Measurements from ENCODE around the gene GAL3ST1. TPM values are rescaled to one million over a fixed set of nuclear protein-coding genes. Genes with fewer than 3 reads are reported as not detected.

The GAL3ST1 gene
- total RNA-seq, 1 experiment from 2014 or later: 2.1 TPM

DNA sequence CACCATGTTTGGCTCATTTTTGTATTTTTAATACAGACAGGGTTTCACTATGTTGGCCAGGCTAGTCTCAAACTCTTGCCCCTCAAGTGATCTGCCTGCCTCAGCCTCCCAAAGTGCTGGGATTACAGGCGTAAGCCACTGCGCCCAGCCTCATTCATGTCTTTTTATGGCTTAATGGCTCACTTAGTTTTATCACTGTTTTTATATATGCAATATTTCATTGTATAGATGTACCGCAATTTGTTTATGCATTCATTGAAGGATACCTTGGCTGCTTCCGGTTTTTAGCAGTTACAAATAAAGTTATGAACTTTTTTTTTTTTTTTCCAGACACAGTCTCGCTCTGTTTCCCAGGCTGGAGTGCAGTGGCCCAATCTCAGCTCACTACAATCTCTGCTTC, 27.0 kb upstream of the GAL3ST1 start:
- Histone ChIP-seq H3K27ac (ENCODE audit: low read depth, low read length) (no peak overlapping the region), H2AFZ (ENCODE audit: low read depth, low read length, poor library complexity, severe bottlenecking) (no peak overlapping the region), H3K36me3 (ENCODE audit: control insufficient read depth in 1 of 2, insufficient read depth in 2 of 2, low read length in 2 of 2) (no peaks in the 10 kb centered on the region), H3K9ac (ENCODE audit: low read length) (no peak overlapping the region), H3K9me3 (ENCODE audit: control insufficient read depth in 1 of 2, insufficient read depth in 1 of 2, low read depth in 1 of 2, low read length in 2 of 2) (no peaks in the 10 kb centered on the region), H3K4me2 (ENCODE audit: low read length) (no peak overlapping the region), H3K27me3 (ENCODE audit: insufficient read depth, low read length) (no peaks in the 10 kb centered on the region), H3K9me2 (ENCODE audit: insufficient read depth) (no peaks in the 10 kb centered on the region), H3K79me2 (ENCODE audit: insufficient read depth, low read length) (no peaks in the 10 kb centered on the region), H4K20me1 (ENCODE audit: insufficient read depth) (no peaks in the 10 kb centered on the region), H3K4me1 (ENCODE audit: control insufficient read depth in 1 of 2, insufficient read depth in 2 of 2, low read length in 2 of 2) (peaks cover 8 to 16% of the 10 kb centered on the region in 2 experiments), H3K4me3 (replicated peaks in 1 of 2; ENCODE audit: low read depth in 1 of 2, low read length in 2 of 2) (no peak overlapping the region)
- no peak for ATAC-seq
- RAD21 ChIA-PET (ENCODE audit: low non-redundant PET in 1 of 2, low total read pairs in 2 of 2, uncharacterized antibody in 2 of 2, unreplicated experiment in 2 of 2): no interaction called here
- DNase-seq (ENCODE audit: low read depth, low spot score): no peak
- intact Hi-C loops (cut with micrococcal nuclease): loop anchor here (10.0 kb wide), 1 partner anchor 153 kb away; no protein-coding TSS in a partner anchor
- TF ChIP-seq MAX (IDR thresholded peaks at IDR 0.05) (no peak), JUND (IDR thresholded peaks at IDR 0.05) (no peak), RAD21 (IDR thresholded peaks at IDR 0.05; ENCODE audit: low read depth) (no peak), POLR2AphosphoS5 (IDR thresholded peaks at IDR 0.05; ENCODE audit: low read depth, low read length) (no peak), CEBPB (IDR thresholded peaks at IDR 0.05; ENCODE audit: low read depth) (no peak), EZH2phosphoT487 (IDR thresholded peaks at IDR 0.05; ENCODE audit: borderline replicate concordance) (no peak), SIN3A (IDR thresholded peaks at IDR 0.05; ENCODE audit: low read depth) (no peak), ZNF274 (IDR thresholded peaks at IDR 0.05; ENCODE audit: low read depth, low read length) (no peak), SRF (IDR thresholded peaks at IDR 0.05; ENCODE audit: low read depth) (no peak), SP1 (IDR thresholded peaks at IDR 0.05; ENCODE audit: low read depth) (no peak), CBX3 (IDR thresholded peaks at IDR 0.05; ENCODE audit: low read depth) (no peak), EGR1 (IDR thresholded peaks at IDR 0.05; ENCODE audit: low read depth) (no peak), POLR2A (IDR thresholded peaks at IDR 0.05; ENCODE audit: borderline replicate concordance, extremely low read depth, insufficient read depth, insufficient read length) (no peak), FOSL1 (IDR thresholded peaks at IDR 0.05; ENCODE audit: low read depth) (no peak), YY1 (IDR thresholded peaks at IDR 0.05; ENCODE audit: extremely low read depth, insufficient replicate concordance, low read depth, low read length) (no peak), TCF7L2 (IDR thresholded peaks at IDR 0.05; ENCODE audit: borderline replicate concordance, extremely low read depth, insufficient read depth, insufficient read length) (no peak), ZFX (IDR thresholded peaks at IDR 0.05) (no peak)
- TF ChIP-seq, protein P1, sequence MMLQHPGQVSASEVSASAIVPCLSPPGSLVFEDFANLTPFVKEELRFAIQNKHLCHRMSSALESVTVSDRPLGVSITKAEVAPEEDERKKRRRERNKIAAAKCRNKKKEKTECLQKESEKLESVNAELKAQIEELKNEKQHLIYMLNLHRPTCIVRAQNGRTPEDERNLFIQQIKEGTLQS (IDR thresholded peaks at IDR 0.05): no peak
- TF ChIP-seq, protein P2, sequence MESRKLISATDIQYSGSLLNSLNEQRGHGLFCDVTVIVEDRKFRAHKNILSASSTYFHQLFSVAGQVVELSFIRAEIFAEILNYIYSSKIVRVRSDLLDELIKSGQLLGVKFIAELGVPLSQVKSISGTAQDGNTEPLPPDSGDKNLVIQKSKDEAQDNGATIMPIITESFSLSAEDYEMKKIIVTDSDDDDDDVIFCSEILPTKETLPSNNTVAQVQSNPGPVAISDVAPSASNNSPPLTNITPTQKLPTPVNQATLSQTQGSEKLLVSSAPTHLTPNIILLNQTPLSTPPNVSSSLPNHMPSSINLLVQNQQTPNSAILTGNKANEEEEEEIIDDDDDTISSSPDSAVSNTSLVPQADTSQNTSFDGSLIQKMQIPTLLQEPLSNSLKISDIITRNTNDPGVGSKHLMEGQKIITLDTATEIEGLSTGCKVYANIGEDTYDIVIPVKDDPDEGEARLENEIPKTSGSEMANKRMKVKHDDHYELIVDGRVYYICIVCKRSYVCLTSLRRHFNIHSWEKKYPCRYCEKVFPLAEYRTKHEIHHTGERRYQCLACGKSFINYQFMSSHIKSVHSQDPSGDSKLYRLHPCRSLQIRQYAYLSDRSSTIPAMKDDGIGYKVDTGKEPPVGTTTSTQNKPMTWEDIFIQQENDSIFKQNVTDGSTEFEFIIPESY (IDR thresholded peaks at IDR 0.05; ENCODE audit: extremely low read depth, insufficient replicate concordance, low read length): no peak
- TF ChIP-seq, protein P3, sequence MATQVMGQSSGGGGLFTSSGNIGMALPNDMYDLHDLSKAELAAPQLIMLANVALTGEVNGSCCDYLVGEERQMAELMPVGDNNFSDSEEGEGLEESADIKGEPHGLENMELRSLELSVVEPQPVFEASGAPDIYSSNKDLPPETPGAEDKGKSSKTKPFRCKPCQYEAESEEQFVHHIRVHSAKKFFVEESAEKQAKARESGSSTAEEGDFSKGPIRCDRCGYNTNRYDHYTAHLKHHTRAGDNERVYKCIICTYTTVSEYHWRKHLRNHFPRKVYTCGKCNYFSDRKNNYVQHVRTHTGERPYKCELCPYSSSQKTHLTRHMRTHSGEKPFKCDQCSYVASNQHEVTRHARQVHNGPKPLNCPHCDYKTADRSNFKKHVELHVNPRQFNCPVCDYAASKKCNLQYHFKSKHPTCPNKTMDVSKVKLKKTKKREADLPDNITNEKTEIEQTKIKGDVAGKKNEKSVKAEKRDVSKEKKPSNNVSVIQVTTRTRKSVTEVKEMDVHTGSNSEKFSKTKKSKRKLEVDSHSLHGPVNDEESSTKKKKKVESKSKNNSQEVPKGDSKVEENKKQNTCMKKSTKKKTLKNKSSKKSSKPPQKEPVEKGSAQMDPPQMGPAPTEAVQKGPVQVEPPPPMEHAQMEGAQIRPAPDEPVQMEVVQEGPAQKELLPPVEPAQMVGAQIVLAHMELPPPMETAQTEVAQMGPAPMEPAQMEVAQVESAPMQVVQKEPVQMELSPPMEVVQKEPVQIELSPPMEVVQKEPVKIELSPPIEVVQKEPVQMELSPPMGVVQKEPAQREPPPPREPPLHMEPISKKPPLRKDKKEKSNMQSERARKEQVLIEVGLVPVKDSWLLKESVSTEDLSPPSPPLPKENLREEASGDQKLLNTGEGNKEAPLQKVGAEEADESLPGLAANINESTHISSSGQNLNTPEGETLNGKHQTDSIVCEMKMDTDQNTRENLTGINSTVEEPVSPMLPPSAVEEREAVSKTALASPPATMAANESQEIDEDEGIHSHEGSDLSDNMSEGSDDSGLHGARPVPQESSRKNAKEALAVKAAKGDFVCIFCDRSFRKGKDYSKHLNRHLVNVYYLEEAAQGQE (IDR thresholded peaks at IDR 0.05; ENCODE audit: low read depth): no peak
- CTCF ChIA-PET: interaction anchor here (0.7 to 1.8 kb wide), 9 partner anchors 9 to 318 kb away, joined by 3 to 11 read pairs (median 4); partner anchors contain the start of gene PES1
- POLR2A ChIA-PET: no interaction called here
- no TSS peak for BruUV-seq (replicated peaks)
